ENCODE measurements around the gene MTHFD2.

Gene MTHFD2

DNA sequence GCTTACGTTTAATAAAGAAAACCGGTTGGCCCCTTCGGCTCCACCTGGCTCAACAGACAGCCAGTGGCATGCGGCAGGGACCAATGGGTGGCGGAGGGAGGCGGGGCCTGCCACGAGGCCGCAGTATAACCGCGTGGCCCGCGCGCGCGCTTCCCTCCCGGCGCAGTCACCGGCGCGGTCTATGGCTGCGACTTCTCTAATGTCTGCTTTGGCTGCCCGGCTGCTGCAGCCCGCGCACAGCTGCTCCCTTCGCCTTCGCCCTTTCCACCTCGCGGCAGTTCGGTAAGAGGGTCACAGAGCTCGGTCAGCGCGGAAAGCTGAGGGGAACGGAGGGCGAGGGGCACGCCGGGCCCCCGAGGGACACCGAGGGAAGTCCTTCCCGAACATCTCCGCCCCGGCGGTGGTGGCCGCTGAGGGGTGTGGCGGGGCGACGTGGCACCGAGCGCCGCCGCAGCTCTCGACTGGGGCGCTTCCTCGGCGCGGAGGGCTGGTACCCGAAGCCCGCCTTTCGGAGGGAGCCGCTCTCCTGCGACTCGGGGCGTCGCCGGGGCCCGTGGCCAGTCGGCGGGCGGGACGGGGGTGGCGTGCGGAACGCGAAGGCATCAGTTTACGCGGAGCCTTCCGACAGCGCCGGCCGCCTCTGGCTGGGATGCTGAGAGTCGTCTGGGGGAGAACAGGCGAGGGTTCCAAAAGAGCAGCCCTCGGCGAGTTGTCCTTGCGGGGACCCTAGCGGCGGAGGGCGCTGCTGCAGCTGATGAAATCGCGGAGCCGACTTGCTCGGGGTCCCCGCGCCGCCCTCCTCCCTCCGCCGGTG is at the start of gene MTHFD2:
TSS of gene MTHFD2 (plus strand) at position 155 of the 814 bp plus-strand sequence. CDS start at position 182, 27 bp downstream.
- ChIA-PET POLR2A (ENCODE audit: low non-redundant PET) (interaction anchor here (0.6 to 2.1 kb wide), 2 partner anchors 10 to 341 kb away, joined by 3 to 10 read pairs; no protein-coding TSS in a partner anchor), CTCF (interaction anchor here (0.6 to 1.5 kb wide), 7 partner anchors 9 to 45 kb away, joined by 3 to 5 read pairs (median 4); partner anchors contain the start of gene MOB1A)
- DNase-seq (ENCODE audit: low spot score) = peak; percentile 98
- TF ChIP-seq, protein P1, sequence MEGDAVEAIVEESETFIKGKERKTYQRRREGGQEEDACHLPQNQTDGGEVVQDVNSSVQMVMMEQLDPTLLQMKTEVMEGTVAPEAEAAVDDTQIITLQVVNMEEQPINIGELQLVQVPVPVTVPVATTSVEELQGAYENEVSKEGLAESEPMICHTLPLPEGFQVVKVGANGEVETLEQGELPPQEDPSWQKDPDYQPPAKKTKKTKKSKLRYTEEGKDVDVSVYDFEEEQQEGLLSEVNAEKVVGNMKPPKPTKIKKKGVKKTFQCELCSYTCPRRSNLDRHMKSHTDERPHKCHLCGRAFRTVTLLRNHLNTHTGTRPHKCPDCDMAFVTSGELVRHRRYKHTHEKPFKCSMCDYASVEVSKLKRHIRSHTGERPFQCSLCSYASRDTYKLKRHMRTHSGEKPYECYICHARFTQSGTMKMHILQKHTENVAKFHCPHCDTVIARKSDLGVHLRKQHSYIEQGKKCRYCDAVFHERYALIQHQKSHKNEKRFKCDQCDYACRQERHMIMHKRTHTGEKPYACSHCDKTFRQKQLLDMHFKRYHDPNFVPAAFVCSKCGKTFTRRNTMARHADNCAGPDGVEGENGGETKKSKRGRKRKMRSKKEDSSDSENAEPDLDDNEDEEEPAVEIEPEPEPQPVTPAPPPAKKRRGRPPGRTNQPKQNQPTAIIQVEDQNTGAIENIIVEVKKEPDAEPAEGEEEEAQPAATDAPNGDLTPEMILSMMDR (conservative IDR thresholded peaks at IDR 0.05; ENCODE audit: low read depth) = peak; percentile 83
- peak within 1 kb of the TSS; percentile 98 for H3K27ac ChIP-seq

- no peak overlapping the region for H3K27ac ChIP-seq
- TF ChIP-seq, protein P1 (conservative IDR thresholded peaks at IDR 0.05; ENCODE audit: low read depth) = no peak
- no peak for DNase-seq (ENCODE audit: low spot score)
- ChIA-PET CTCF (interaction anchor here (0.6 to 1.1 kb wide), 2 partner anchors 10 to 28 kb away, joined by 4 read pairs; no protein-coding TSS in a partner anchor), POLR2A (ENCODE audit: low non-redundant PET) (interaction anchor here (0.6 kb wide), 1 partner anchor 341 kb away, joined by 4 read pairs; no protein-coding TSS in a partner anchor)
Observed at GRCh38 chr2:74149247-74149525, 49.2 kb upstream of the MTHFD2 start.

DNA sequence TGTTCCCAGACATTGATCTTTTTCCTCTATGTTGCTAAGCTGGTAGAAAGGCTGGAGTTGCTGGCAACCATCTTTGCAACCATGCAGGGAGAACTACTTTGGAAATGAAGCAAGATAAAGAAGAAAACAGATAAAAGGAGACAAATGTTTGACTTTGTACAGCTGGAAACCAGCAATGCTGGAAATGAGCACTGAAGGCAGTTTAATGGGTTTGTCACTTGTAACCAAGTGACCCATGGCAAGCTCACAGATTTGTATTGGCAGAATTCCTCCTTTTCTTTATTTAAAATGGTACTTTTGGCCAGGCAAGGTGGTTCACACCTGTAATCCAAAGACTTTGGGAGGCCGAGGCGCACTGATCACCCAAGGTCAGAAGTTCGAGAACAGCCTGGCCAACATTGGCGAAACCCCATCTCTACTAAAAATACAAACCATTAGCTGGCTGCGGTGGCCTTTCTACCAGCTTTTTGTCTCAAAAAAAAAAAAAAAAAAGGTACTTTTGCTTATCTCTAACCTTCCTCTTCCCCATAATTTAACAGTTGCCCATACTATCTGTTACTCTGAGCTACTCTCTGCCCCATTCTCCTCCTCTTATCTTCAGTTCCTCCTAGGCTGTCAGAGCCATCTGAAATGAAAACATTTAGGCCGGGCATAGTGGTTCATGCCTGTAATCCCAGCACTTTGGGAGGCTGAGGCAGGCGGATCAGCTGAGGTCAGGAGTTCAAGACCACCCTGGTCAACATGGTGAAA is 48.7 kb upstream of the MTHFD2 start:
- TF ChIP-seq, protein P1 (conservative IDR thresholded peaks at IDR 0.05; ENCODE audit: low read depth) = no peak
- ChIA-PET CTCF (interaction anchor here (0.6 to 2.3 kb wide), 3 partner anchors 24 to 328 kb away, joined by 3 to 12 read pairs (median 4); no protein-coding TSS in a partner anchor), POLR2A (ENCODE audit: low non-redundant PET) (no interaction called here)
- no peak for DNase-seq (ENCODE audit: low spot score)
- H3K27ac ChIP-seq = peak overlapping the region; percentile 14; the same call in 1 of the 2 replicates

DNA sequence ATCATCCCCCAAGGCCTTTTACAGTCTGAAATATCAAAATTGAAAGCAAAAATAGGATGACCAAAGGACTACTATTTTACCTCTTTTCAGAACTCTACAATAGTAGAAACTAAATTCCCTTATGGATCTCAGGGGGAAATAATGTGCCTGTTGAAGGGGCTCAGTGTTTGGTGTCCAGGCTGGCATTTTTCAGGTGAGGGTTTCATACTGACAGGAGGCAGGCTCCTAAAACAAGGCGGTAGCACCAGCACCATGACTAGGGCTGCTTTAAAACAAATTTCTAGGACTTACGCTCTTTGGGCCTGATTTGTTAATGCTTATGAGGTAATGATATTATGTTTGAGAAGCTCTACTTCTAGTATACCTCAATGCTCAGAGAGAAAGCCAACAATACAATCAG is 45.5 kb upstream of the MTHFD2 start:
- CTCF ChIA-PET = interaction anchor here (0.5 kb wide), 1 partner anchor 182 kb away, joined by 3 read pairs; no protein-coding TSS in a partner anchor
- POLR2A ChIA-PET (ENCODE audit: low non-redundant PET) = no interaction called here
- no peak overlapping the region for H3K27ac ChIP-seq
- no peak for DNase-seq (ENCODE audit: low spot score)
- TF ChIP-seq, protein P1 (conservative IDR thresholded peaks at IDR 0.05; ENCODE audit: low read depth) = no peak

DNA sequence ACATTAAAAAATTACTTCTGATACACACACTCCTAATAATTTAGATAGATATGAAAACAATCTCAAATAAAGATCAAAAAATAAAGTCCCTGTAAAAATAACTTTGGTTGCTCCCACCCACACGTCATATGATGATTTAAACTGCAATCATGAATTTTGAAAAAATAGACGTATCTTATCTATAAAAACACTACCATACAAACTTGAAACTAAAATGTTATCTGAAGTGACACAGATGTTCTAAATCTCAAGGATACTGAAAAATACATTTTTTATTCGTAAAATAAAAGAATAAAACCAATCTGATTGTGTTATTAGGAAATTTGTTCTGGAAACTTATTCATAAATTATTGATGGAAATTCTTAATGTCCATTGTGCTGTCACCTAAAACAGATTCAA is 42.6 kb upstream of the MTHFD2 start:
- H3K27ac ChIP-seq = no peak overlapping the region
- ChIA-PET POLR2A (ENCODE audit: low non-redundant PET) (no interaction called here), CTCF (no interaction called here)
- TF ChIP-seq, protein P1 (conservative IDR thresholded peaks at IDR 0.05; ENCODE audit: low read depth) = no peak
- DNase-seq (ENCODE audit: low spot score) = no peak

GRCh38 chr2:74162951-74163350 is 35.5 kb upstream of the MTHFD2 start:
- ChIA-PET CTCF (interaction anchor here (0.6 to 1.1 kb wide), 4 partner anchors 11 to 425 kb away, joined by 3 to 11 read pairs (median 3); no protein-coding TSS in a partner anchor), POLR2A (ENCODE audit: low non-redundant PET) (no interaction called here)
- H3K27ac ChIP-seq = no peak overlapping the region
- TF ChIP-seq, protein P1 (conservative IDR thresholded peaks at IDR 0.05; ENCODE audit: low read depth) = no peak
- DNase-seq (ENCODE audit: low spot score) = no peak
